SK-N-SH treated with all-trans-retinoic acid at 6 μM for 48 hours (cell line): ENCODE data around the gene NIFK.

Experiments used
- ATAC-seq: fragments of 200-7000 bp; cut with Tn5 transposase; 3 replicates; pipeline ENCODE4 v1.9.1; 2020; ENCODE audit warnings: mild to moderate bottlenecking, moderate library complexity
- ARNTL ChIP-seq: fragments of 450-650 bp; formaldehyde crosslinking; IDR thresholded peaks from 2 replicates; pipeline ENCODE4 v1.5.0; 2020; ENCODE audit warnings: low read depth, mild to moderate bottlenecking, moderate library complexity, borderline replicate concordance
- BACH2 ChIP-seq: fragments of 250-450 bp; sonication (Bioruptor Pico); IDR thresholded peaks from 2 replicates; pipeline ENCODE4 v1.9.0; 2021; ENCODE audit warnings: mild to moderate bottlenecking, borderline replicate concordance
- ESRRG ChIP-seq: fragments of 250-450 bp; sonication (Bioruptor Pico); IDR thresholded peaks from 2 replicates; pipeline ENCODE4 v1.6.1; 2021; ENCODE audit warnings: mild to moderate bottlenecking
- ISL1 ChIP-seq: fragments of 250-450 bp; sonication (Bioruptor Pico); IDR thresholded peaks from 2 replicates; pipeline ENCODE4 v2.1.2; 2022; ENCODE audit warnings: mild to moderate bottlenecking, moderate library complexity
- OSR1 ChIP-seq: fragments of 250-450 bp; sonication (Bioruptor Pico); IDR thresholded peaks from 2 replicates; pipeline ENCODE4 v1.8.0; 2022; ENCODE audit warnings: moderate library complexity, mild to moderate bottlenecking, inconsistent platforms
- PPARA ChIP-seq: fragments of 250-450 bp; sonication (Bioruptor Pico); IDR thresholded peaks from 2 replicates; pipeline ENCODE4 v1.5.0; 2020; ENCODE audit warnings: mild to moderate bottlenecking, borderline replicate concordance
- RARB ChIP-seq: fragments of 250-450 bp; sonication (Bioruptor Pico); IDR thresholded peaks from 2 replicates; pipeline ENCODE4 v1.8.0; 2021; ENCODE audit warnings: mild to moderate bottlenecking, moderate library complexity
- SNAI2 ChIP-seq: fragments of 250-450 bp; sonication (Bioruptor Pico); IDR thresholded peaks from 2 replicates; pipeline ENCODE4 v1.5.0; 2020; ENCODE audit warnings: mild to moderate bottlenecking, moderate library complexity
- TCF4 ChIP-seq: fragments of 250-450 bp; sonication (Bioruptor Pico); IDR thresholded peaks from 2 replicates; pipeline ENCODE4 v1.8.0; 2021; ENCODE audit warnings: mild to moderate bottlenecking, moderate library complexity, borderline replicate concordance
- TOX ChIP-seq: fragments of 250-450 bp; sonication (Bioruptor Pico); IDR thresholded peaks from 2 replicates; pipeline ENCODE4 v1.8.0; 2021; ENCODE audit warnings: mild to moderate bottlenecking, moderate library complexity, borderline replicate concordance
- ZC3H10 ChIP-seq: fragments of 250-450 bp; sonication (Bioruptor Pico); IDR thresholded peaks from 2 replicates; pipeline ENCODE4 v1.5.1; 2021; ENCODE audit warnings: mild to moderate bottlenecking, moderate library complexity
- ZFP3 ChIP-seq: fragments of 250-450 bp; sonication (Bioruptor Pico); IDR thresholded peaks from 2 replicates; pipeline ENCODE4 v1.5.0; 2020; ENCODE audit warnings: mild to moderate bottlenecking, moderate library complexity
- ZFP30 ChIP-seq: fragments of 450-650 bp; formaldehyde crosslinking; IDR thresholded peaks from 2 replicates; pipeline ENCODE4 v1.5.0; 2022; ENCODE audit warnings: mild to moderate bottlenecking, moderate library complexity
- ZNF565 ChIP-seq: fragments of 450-650 bp; formaldehyde crosslinking; conservative IDR thresholded peaks from 2 replicates; pipeline ENCODE4 v1.5.0; 2020; ENCODE audit warnings: low read depth, mild to moderate bottlenecking, moderate library complexity
- ZNF70 ChIP-seq: fragments of 450-650 bp; formaldehyde crosslinking; IDR thresholded peaks from 2 replicates; pipeline ENCODE4 v1.5.0; 2020; ENCODE audit warnings: mild to moderate bottlenecking, moderate library complexity
- ZNF8 ChIP-seq: fragments of 450-650 bp; formaldehyde crosslinking; IDR thresholded peaks from 2 replicates; pipeline ENCODE4 v1.5.0; 2020; ENCODE audit warnings: mild to moderate bottlenecking, moderate library complexity
- TF ChIP-seq, protein P1 (sequence below): fragments of 250-450 bp; sonication (Bioruptor Pico); IDR thresholded peaks from 2 replicates; pipeline ENCODE4 v1.5.1; 2020; ENCODE audit warnings: low read depth, mild to moderate bottlenecking, moderate library complexity
- TF ChIP-seq, protein P2 (sequence below): fragments of 250-450 bp; sonication (Bioruptor Pico); IDR thresholded peaks from 2 replicates; pipeline ENCODE4 v1.8.0; 2020; ENCODE audit warnings: mild to moderate bottlenecking, moderate library complexity, borderline replicate concordance
- TF ChIP-seq, protein P3 (sequence below): fragments of 250-450 bp; sonication (Bioruptor Pico); IDR thresholded peaks from 2 replicates; pipeline ENCODE4 v1.5.0; 2020; ENCODE audit warnings: mild to moderate bottlenecking, moderate library complexity
- TF ChIP-seq, protein P4 (sequence below): fragments of 250-450 bp; sonication (Bioruptor Pico); IDR thresholded peaks from 2 replicates; pipeline ENCODE4 v1.5.1; 2021; ENCODE audit warnings: mild to moderate bottlenecking, moderate library complexity

The NIFK gene

GRCh38 chr2:121723316-121723715 lies 13.4 kb downstream of the NIFK start:
- ATAC-seq: no peak
- TF ChIP-seq ZFP3 (CRISPR knock-in tag) (no peak), OSR1 (CRISPR knock-in tag) (no peak)
- TF ChIP-seq, all 23 proteins: peak for 0

- no peak for TF ChIP-seq RARB (CRISPR knock-in tag)
- TF ChIP-seq ZFP30 (CRISPR knock-in tag): no peak
- TF ChIP-seq, protein P1, sequence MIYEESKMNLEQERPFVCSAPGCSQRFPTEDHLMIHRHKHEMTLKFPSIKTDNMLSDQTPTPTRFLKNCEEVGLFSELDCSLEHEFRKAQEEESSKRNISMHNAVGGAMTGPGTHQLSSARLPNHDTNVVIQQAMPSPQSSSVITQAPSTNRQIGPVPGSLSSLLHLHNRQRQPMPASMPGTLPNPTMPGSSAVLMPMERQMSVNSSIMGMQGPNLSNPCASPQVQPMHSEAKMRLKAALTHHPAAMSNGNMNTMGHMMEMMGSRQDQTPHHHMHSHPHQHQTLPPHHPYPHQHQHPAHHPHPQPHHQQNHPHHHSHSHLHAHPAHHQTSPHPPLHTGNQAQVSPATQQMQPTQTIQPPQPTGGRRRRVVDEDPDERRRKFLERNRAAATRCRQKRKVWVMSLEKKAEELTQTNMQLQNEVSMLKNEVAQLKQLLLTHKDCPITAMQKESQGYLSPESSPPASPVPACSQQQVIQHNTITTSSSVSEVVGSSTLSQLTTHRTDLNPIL (CRISPR knock-in tag): no peak
- TF ChIP-seq ISL1: no peak
- no peak for TF ChIP-seq ZC3H10 (CRISPR knock-in tag)
- no peak for TF ChIP-seq PPARA (CRISPR knock-in tag)
- ATAC-seq: peak; percentile 49
These were observed 14.2 kb downstream of the NIFK start for GRCh38 chr2:121722479-121722878.

GRCh38 chr2:121721926-121722325 lies 14.7 kb downstream of the NIFK start:
- TF ChIP-seq, protein P2, sequence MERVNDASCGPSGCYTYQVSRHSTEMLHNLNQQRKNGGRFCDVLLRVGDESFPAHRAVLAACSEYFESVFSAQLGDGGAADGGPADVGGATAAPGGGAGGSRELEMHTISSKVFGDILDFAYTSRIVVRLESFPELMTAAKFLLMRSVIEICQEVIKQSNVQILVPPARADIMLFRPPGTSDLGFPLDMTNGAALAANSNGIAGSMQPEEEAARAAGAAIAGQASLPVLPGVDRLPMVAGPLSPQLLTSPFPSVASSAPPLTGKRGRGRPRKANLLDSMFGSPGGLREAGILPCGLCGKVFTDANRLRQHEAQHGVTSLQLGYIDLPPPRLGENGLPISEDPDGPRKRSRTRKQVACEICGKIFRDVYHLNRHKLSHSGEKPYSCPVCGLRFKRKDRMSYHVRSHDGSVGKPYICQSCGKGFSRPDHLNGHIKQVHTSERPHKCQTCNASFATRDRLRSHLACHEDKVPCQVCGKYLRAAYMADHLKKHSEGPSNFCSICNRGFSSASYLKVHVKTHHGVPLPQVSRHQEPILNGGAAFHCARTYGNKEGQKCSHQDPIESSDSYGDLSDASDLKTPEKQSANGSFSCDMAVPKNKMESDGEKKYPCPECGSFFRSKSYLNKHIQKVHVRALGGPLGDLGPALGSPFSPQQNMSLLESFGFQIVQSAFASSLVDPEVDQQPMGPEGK (CRISPR knock-in tag): no peak
- no peak for TF ChIP-seq ZNF8 (CRISPR knock-in tag)
- TF ChIP-seq, protein P1 (CRISPR knock-in tag): no peak
- TF ChIP-seq TCF4: no peak
- no peak for TF ChIP-seq PPARA (CRISPR knock-in tag)
- TF ChIP-seq, protein P3, sequence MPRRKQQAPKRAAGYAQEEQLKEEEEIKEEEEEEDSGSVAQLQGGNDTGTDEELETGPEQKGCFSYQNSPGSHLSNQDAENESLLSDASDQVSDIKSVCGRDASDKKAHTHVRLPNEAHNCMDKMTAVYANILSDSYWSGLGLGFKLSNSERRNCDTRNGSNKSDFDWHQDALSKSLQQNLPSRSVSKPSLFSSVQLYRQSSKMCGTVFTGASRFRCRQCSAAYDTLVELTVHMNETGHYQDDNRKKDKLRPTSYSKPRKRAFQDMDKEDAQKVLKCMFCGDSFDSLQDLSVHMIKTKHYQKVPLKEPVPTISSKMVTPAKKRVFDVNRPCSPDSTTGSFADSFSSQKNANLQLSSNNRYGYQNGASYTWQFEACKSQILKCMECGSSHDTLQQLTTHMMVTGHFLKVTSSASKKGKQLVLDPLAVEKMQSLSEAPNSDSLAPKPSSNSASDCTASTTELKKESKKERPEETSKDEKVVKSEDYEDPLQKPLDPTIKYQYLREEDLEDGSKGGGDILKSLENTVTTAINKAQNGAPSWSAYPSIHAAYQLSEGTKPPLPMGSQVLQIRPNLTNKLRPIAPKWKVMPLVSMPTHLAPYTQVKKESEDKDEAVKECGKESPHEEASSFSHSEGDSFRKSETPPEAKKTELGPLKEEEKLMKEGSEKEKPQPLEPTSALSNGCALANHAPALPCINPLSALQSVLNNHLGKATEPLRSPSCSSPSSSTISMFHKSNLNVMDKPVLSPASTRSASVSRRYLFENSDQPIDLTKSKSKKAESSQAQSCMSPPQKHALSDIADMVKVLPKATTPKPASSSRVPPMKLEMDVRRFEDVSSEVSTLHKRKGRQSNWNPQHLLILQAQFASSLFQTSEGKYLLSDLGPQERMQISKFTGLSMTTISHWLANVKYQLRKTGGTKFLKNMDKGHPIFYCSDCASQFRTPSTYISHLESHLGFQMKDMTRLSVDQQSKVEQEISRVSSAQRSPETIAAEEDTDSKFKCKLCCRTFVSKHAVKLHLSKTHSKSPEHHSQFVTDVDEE (CRISPR knock-in tag): no peak
- TF ChIP-seq ZNF565 (CRISPR knock-in tag): no peak
- no peak for TF ChIP-seq ESRRG
- TF ChIP-seq BACH2: no peak
- TF ChIP-seq, protein P4, sequence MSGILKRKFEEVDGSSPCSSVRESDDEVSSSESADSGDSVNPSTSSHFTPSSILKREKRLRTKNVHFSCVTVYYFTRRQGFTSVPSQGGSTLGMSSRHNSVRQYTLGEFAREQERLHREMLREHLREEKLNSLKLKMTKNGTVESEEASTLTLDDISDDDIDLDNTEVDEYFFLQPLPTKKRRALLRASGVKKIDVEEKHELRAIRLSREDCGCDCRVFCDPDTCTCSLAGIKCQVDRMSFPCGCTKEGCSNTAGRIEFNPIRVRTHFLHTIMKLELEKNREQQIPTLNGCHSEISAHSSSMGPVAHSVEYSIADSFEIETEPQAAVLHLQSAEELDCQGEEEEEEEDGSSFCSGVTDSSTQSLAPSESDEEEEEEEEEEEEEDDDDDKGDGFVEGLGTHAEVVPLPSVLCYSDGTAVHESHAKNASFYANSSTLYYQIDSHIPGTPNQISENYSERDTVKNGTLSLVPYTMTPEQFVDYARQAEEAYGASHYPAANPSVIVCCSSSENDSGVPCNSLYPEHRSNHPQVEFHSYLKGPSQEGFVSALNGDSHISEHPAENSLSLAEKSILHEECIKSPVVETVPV (CRISPR knock-in tag): no peak
- ATAC-seq: peak; percentile 42

DNA sequence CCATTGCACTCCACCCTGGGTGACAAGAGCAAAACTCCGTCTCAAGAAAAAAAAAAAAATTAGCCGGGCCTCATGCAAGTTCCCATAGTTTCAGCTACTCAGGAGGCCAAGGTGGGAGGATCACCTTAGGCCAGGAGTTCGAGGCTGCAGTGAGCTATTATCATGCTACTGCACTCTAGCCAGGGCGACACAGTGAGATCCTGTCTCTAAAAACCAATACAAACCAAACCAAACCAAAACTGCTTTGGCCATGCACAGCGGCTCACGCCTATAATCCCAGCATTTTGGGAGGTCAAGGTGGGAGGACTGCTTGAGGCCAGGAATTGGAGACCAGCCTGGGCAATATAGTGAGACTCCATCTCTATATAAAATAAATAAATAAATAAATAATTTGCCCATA lies 19.1 kb downstream of the NIFK start:
- ATAC-seq: no peak
- no peak for TF ChIP-seq TCF4
- no peak for TF ChIP-seq ZNF70 (CRISPR knock-in tag)
- TF ChIP-seq PPARA (CRISPR knock-in tag): no peak
- TF ChIP-seq OSR1 (CRISPR knock-in tag): no peak

GRCh38 chr2:121716126-121716525 lies 20.5 kb downstream of the NIFK start:
- ATAC-seq: no peak; the same call in 2 of the 3 replicates
- TF ChIP-seq, protein P2 (CRISPR knock-in tag): no peak
- TF ChIP-seq TOX: no peak
- TF ChIP-seq ISL1: peak; percentile 96
- peak; percentile 83 for TF ChIP-seq TCF4
- TF ChIP-seq ZNF70 (CRISPR knock-in tag): no peak
- TF ChIP-seq, protein P3 (CRISPR knock-in tag): 0 out of 2 replicates have a peak, but pooled peaks have one; percentile 54
- no peak for TF ChIP-seq ZNF565 (CRISPR knock-in tag)
- TF ChIP-seq OSR1 (CRISPR knock-in tag): no peak
- no peak for TF ChIP-seq RARB (CRISPR knock-in tag)
- peak; percentile 48; the same call in 1 of the 2 replicates for TF ChIP-seq SNAI2 (CRISPR knock-in tag)
- no peak for TF ChIP-seq ARNTL (CRISPR knock-in tag)
